Measurements from ENCODE around the gene MID1.
"Not testable (repeated sequence)": the region's sequence is repeated elsewhere in the genome, so short reads cannot be mapped to it uniquely, and the experiment has no call there.

The MID1 gene

GRCh38 chrX:10615931-10616774, 4.2 kb downstream of the MID1 start:
- no peak for DNase-seq

- DNase-seq, result no peak
Observed at GRCh38 chrX:10612215-10612614, 8.2 kb downstream of the MID1 start.

- DNase-seq, result no peak
Observed at GRCh38 chrX:10611441-10612090, 8.8 kb downstream of the MID1 start.

GRCh38 chrX:10608099-10608498, 12.3 kb downstream of the MID1 start:
- DNase-seq, result no peak

GRCh38 chrX:10607233-10607632, 13.2 kb downstream of the MID1 start:
- no peak for DNase-seq

- DNase-seq, result no peak
Observed at GRCh38 chrX:10603612-10604011, 16.8 kb downstream of the MID1 start.

- DNase-seq, result no peak
Observed at GRCh38 chrX:10602646-10603045, 17.7 kb downstream of the MID1 start.

- DNase-seq, result no peak
Observed at GRCh38 chrX:10600479-10600878, 19.9 kb downstream of the MID1 start.

- DNase-seq, result no peak
Observed at GRCh38 chrX:10598540-10598939, 21.8 kb downstream of the MID1 start.

GRCh38 chrX:10597871-10598270, 22.5 kb downstream of the MID1 start:
- DNase-seq, result no peak

GRCh38 chrX:10591363-10592335, 28.7 kb downstream of the MID1 start:
- no peak for DNase-seq

GRCh38 chrX:10589787-10590186, 30.6 kb downstream of the MID1 start:
- not testable (repeated sequence) for DNase-seq

GRCh38 chrX:10589098-10589497, 31.3 kb downstream of the MID1 start:
- no peak for DNase-seq

- DNase-seq, result not testable (repeated sequence)
Observed at GRCh38 chrX:10584882-10585281, 35.5 kb downstream of the MID1 start.

GRCh38 chrX:10582945-10583344, 37.4 kb downstream of the MID1 start:
- DNase-seq, result no peak

GRCh38 chrX:10582215-10582733, 38.1 kb downstream of the MID1 start:
- no peak for DNase-seq

- DNase-seq, result no peak
Observed at GRCh38 chrX:10579112-10580011, 41.0 kb downstream of the MID1 start.

- DNase-seq, result no peak
Observed at GRCh38 chrX:10578527-10578926, 41.9 kb downstream of the MID1 start.

GRCh38 chrX:10577853-10578252, 42.5 kb downstream of the MID1 start:
- no peak for DNase-seq

- no peak for DNase-seq
Observed at GRCh38 chrX:10576777-10577447, 43.5 kb downstream of the MID1 start.

- no peak for DNase-seq
Observed at GRCh38 chrX:10576186-10576585, 44.2 kb downstream of the MID1 start.

Measured in activated gamma-delta T cell treated with Interleukin-2 at 50 U/mL for 16 hours (primary cell).